Heart left ventricle (tissue), 16 donors: ENCODE data around the gene ANKRD53. TPM values are rescaled to one million over a fixed set of nuclear protein-coding genes. Genes with fewer than 3 reads are reported as not detected.
"Not testable (repeated sequence)": the region's sequence is repeated elsewhere in the genome, so short reads cannot be mapped to it uniquely, and the experiment has no call there.

Experiments
- ATAC-seq, 4 donors: fragments of 200-7000 bp; cut with Tn5 transposase; one replicate each; pipeline ENCODE4 v1.9.1; 2020 to 2022; ENCODE audit warnings: moderate library complexity in 4 of 4, mild to moderate bottlenecking in 3 of 4, moderate number of reproducible peaks in 1 of 4
- DNase-seq, 5 donors: peaks; one replicate each; pipeline ENCODE4 v3.0.0-alpha.2; 2020
- H3K27ac ChIP-seq, 12 donors: fragments of 200-600 bp; sonication (generic) in 4 of 12; one replicate each; pipeline versions ENCODE4 v1.5.0 to v1.8.0; 2016 to 2022; ENCODE audit warnings: mild to moderate bottlenecking in 2 of 12
- H3K27me3 ChIP-seq, 9 donors: fragments of 200-600 bp; sonication (generic) in 2 of 9; one replicate each; pipeline versions ENCODE4 v1.5.1 to v1.8.0; 2016 to 2022; ENCODE audit warnings: mild to moderate bottlenecking in 3 of 9
- H3K36me3 ChIP-seq, 9 donors: fragments of 200-600 bp; sonication (generic) in 2 of 9; one replicate each; pipeline versions ENCODE4 v1.5.0 to v1.8.0; 2018 to 2022; ENCODE audit warnings: mild to moderate bottlenecking in 2 of 9
- H3K4me1 ChIP-seq, 12 donors: fragments of 200-600 bp; sonication (generic) in 4 of 12; one replicate each; pipeline versions ENCODE4 v1.5.0 to v1.8.0; 2016 to 2022; ENCODE audit warnings: mild to moderate bottlenecking in 3 of 12
- H3K4me3 ChIP-seq, 12 donors: fragments of 200-600 bp; sonication (generic) in 4 of 12; one replicate each; pipeline versions ENCODE4 v1.5.0 to v1.8.0; 2017 to 2022; ENCODE audit warnings: mild to moderate bottlenecking in 9 of 12, moderate library complexity in 4 of 12
- H3K9me3 ChIP-seq, 12 donors: fragments of 200-600 bp; sonication (generic) in 4 of 12; one replicate each; pipeline versions ENCODE4 v1.5.0 to v1.8.0; 2016 to 2022; ENCODE audit warnings: mild to moderate bottlenecking in 1 of 12
- POLR2A ChIP-seq, 2 donors: fragments of 450-650 bp; IDR thresholded peaks; one replicate each; pipeline ENCODE4 v1.6.1; 2017; ENCODE audit warnings: antibody characterized with exemption in 2 of 2, mild to moderate bottlenecking in 2 of 2, moderate library complexity in 2 of 2
- WGBS, 4 donors: extraction: QIAGEN DNeasy Blood & Tissue Kit in 2 of 4; methylation state at CpG; one replicate each; pipeline versions ENCODE4 v1.1.5 to v1.1.7; 2013 to 2018; 5-methylcytosine and 5-hydroxymethylcytosine counted together
- intact Hi-C, 10 donors: fragments of 100-400 bp; cut with DNase I; formaldehyde crosslinking; loops; one replicate each; pipeline versions ENCODE4 v1.11.1 to v1.14.2; 2022
- polyA plus RNA-seq, 2 donors: library from polyadenylated mRNA; stranded (reverse); fragments of 200-250 nt; gene quantifications; one replicate each; pipeline ENCODE4 v1.2.3, GENCODE V29; 2013
- total RNA-seq, 9 donors: library from RNA; depleted of rRNA in 2 of 9; stranded (reverse); fragments of >200 nt in 2 of 9; fragmentation: NEBNext Ultra II Directional in 3 of 9; extraction: Animal tissue kit (Norgen Biotek cat#: 25700) in 3 of 9; gene quantifications; one replicate each; pipeline versions ENCODE4 v1.1.0 to v1.2.4, GENCODE V29; 2016 to 2023
- TF ChIP-seq, protein P1 (sequence below), 12 donors: fragments of 200-600 bp; sonication (generic) in 4 of 12; IDR thresholded peaks; one replicate each; pipeline versions ENCODE4 v1.5.0 to v1.8.0; 2018 to 2022; ENCODE audit warnings: antibody characterized with exemption in 12 of 12, mild to moderate bottlenecking in 5 of 12
- donor health status: ischemic (EF 13 %, LVEDD 7.1; RV severe dilation, severe dysfunction).
- donor health status: healthy with polysubstance abuse.
- donor health status: DM: no; HTN: yes; CAD: no.
- donor health status: DM: no; HTN: no; CAD: no.
- donor health status: ischemic (EF 25% LVEDD 6.9; RV normal size, moderate dysfunction).
- donor health status: ischemic (EF 25% LVEDD 5.7; RV mildly dilated, moderate dysfunction).
- donor health status: healthy.
- donor health status: DM: yes; HTN: yes; CAD: no.
- donor health status: ischemic (EF 35%, LVEDD 5.7; RV mildly dilated, moderate dysfunction).
- donor health status: nonischemic (EF 11% LVEDD 7.7; RV severe dilation, severe dysfunction).
- donor health status: DM: yes; HTN: yes; CAD: no.
- donor health status: PGD.
- donor health status: ischemic (EF 29% LVEDD 5.4; RV normal size, mild dysfunction).
- donor health status: nonischemic (EF 23%, LVEDD 6.1; RV moderate dilation, normal function).

The ANKRD53 gene
- total and polyA plus RNA-seq, 11 donors: 0.28 to 1.8 (median 0.44) TPM; not detected in 2

- no peak overlapping the region for H3K27ac ChIP-seq
- peaks cover 0 to 2% (median 0%) of the 10 kb centered on the region in 9 donors for H3K27me3 ChIP-seq
- intact Hi-C loops: no loop called here
- H3K4me1 ChIP-seq: no peaks in the 10 kb centered on the region
- DNase-seq (no peak), ATAC-seq (no peak)
- H3K4me3 ChIP-seq: no peak overlapping the region
- H3K36me3 ChIP-seq: no peaks in the 10 kb centered on the region
- 86 to 90% (median 88%) methylated on average over 8 of the region's 8 CpGs for WGBS, 4 donors
- TF ChIP-seq, protein P1, sequence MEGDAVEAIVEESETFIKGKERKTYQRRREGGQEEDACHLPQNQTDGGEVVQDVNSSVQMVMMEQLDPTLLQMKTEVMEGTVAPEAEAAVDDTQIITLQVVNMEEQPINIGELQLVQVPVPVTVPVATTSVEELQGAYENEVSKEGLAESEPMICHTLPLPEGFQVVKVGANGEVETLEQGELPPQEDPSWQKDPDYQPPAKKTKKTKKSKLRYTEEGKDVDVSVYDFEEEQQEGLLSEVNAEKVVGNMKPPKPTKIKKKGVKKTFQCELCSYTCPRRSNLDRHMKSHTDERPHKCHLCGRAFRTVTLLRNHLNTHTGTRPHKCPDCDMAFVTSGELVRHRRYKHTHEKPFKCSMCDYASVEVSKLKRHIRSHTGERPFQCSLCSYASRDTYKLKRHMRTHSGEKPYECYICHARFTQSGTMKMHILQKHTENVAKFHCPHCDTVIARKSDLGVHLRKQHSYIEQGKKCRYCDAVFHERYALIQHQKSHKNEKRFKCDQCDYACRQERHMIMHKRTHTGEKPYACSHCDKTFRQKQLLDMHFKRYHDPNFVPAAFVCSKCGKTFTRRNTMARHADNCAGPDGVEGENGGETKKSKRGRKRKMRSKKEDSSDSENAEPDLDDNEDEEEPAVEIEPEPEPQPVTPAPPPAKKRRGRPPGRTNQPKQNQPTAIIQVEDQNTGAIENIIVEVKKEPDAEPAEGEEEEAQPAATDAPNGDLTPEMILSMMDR (IDR thresholded peaks at IDR 0.05): no peak
- no peak for TF ChIP-seq POLR2A (IDR thresholded peaks at IDR 0.05)
- no peaks in the 10 kb centered on the region for H3K9me3 ChIP-seq
Observed at GRCh38 chr2:71018625-71019024, 40.2 kb downstream of the ANKRD53 start.

DNA sequence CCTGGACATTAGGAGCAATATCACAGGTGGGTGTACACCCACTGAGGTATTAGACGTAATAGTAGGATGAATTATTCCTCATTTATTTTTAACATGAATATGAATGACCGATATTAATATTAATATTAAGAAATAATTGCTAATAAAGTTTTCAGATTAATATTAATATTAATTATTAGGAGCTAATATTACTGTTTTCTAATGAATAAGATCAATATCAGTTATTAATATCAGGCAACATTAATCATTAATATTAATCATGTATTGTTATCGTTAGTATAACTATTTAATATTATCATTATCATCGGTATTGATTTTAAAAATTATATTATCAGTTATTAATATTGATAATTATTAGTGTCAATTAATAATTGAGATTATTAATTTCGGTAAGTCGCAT lies 41.6 kb downstream of the ANKRD53 start:
- DNase-seq, intact Hi-C loops, ATAC-seq, H3K9me3 ChIP-seq, H3K4me1 ChIP-seq, H3K4me3 ChIP-seq, H3K27ac ChIP-seq, H3K27me3 ChIP-seq, H3K36me3 ChIP-seq: not testable (repeated sequence)
- WGBS, 4 donors: 85 to 92% (median 88%) methylated on average over 6 of the region's 6 CpGs

GRCh38 chr2:71021394-71021793 lies 43.0 kb downstream of the ANKRD53 start:
- intact Hi-C loops, H3K27me3 ChIP-seq, H3K27ac ChIP-seq, DNase-seq, H3K4me1 ChIP-seq, ATAC-seq, H3K36me3 ChIP-seq, H3K4me3 ChIP-seq, H3K9me3 ChIP-seq: not testable (repeated sequence)
- WGBS, 4 donors: 76 to 86% (median 78%) methylated on average over 4 to 14 of the region's 14 CpGs

DNA sequence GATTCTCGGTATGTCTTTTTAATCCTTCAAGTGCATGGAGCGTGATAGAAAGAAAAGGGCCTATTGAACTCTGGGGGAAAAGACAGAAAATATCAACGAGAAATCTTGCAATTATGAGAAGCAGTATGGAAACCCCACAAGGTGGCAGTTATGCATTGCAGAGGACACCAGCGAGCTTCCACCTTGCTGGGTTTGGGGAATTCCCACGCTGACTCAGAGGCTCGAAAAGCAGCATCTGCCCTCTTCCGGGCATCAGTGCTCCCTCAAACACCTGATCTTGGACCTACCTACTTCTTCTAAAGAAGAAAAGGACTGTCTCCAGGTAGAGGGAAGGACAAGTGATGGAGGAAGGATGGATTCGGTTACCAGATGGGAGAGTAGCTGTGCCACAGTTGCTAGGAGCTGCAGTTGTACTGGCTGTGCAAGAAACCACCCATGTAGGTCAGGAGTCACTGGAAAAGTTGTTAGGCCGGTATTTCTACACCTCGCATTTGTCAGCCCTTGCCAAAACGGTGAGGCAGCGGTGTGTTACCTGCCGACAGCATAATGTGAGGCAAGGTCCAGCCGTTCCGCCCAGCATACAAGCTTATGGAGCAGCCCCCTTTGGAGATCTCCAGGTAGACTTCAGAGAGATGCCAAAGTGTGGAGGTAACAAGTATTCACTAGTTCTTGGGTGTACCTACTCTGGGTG lies 45.3 kb downstream of the ANKRD53 start:
- 60 to 82% (median 74%) methylated on average over 15 of the region's 15 CpGs for WGBS, 4 donors
- H3K4me3 ChIP-seq, intact Hi-C loops, H3K4me1 ChIP-seq, H3K27me3 ChIP-seq, H3K9me3 ChIP-seq, ATAC-seq, H3K27ac ChIP-seq, H3K36me3 ChIP-seq, DNase-seq: not testable (repeated sequence)
- TF ChIP-seq, protein P1 (IDR thresholded peaks at IDR 0.05): peak in 2 of 12 donors; percentile 7 to 19

Other genes starting within 250 kb of the ANKRD53 start
- 1 to 10 TPM in 8 of 9 donors, under 1 TPM in 1; 0.49 to 7.3 (median 3.7) TPM for gene ADD2, start 210.4 kb upstream of the ANKRD53 start, total RNA-seq
- gene ADD2, start 210.4 kb upstream of the ANKRD53 start, polyA plus RNA-seq: under 1 TPM; 0.55 to 0.61 TPM
- gene FIGLA, start 188.0 kb upstream of the ANKRD53 start, total RNA-seq: not detected
- not detected for gene FIGLA, start 188.0 kb upstream of the ANKRD53 start, polyA plus RNA-seq
- gene CLEC4F, start 158.0 kb upstream of the ANKRD53 start, total RNA-seq: under 1 TPM in 6 of 9 donors, not detected in 3; 0.09 to 0.38 (median 0.19) TPM
- gene CLEC4F, start 158.0 kb upstream of the ANKRD53 start, polyA plus RNA-seq: under 1 TPM; 0.04 to 0.46 TPM
- under 1 TPM in 5 of 9 donors, not detected in 4; 0.16 to 0.48 (median 0.20) TPM for gene CD207, start 142.8 kb upstream of the ANKRD53 start, total RNA-seq
- under 1 TPM; 0.04 to 0.19 TPM for gene CD207, start 142.8 kb upstream of the ANKRD53 start, polyA plus RNA-seq
- gene VAX2, start 78.1 kb upstream of the ANKRD53 start, total RNA-seq: under 1 TPM in 6 of 9 donors, not detected in 3; 0.19 to 0.63 (median 0.55) TPM
- 1 to 10 TPM in 1 of 2 donors, under 1 TPM in 1; 0.08 to 1.1 TPM for gene VAX2, start 78.1 kb upstream of the ANKRD53 start, polyA plus RNA-seq
- under 1 TPM in 5 of 9 donors, not detected in 4; 0.16 to 0.60 (median 0.48) TPM for gene ATP6V1B1, start 42.7 kb upstream of the ANKRD53 start, total RNA-seq
- gene ATP6V1B1, start 42.7 kb upstream of the ANKRD53 start, polyA plus RNA-seq: 1 to 10 TPM in 1 of 2 donors, under 1 TPM in 1; 0.19 to 1.8 TPM
- gene TEX261, start 16.2 kb downstream of the ANKRD53 start, total RNA-seq: 10 to 100 TPM; 32.1 to 54.4 (median 50.4) TPM
- gene TEX261, start 16.2 kb downstream of the ANKRD53 start, polyA plus RNA-seq: 10 to 100 TPM; 29.2 to 69.3 TPM
- 100 to 1,000 TPM in 1 of 9 donors, 10 to 100 TPM in 8; 38.3 to 143 (median 46.4) TPM for gene NAGK, start 90.0 kb downstream of the ANKRD53 start, total RNA-seq
- 10 to 100 TPM; 59.6 to 66.6 TPM for gene NAGK, start 90.0 kb downstream of the ANKRD53 start, polyA plus RNA-seq
- gene MCEE, start 151.6 kb downstream of the ANKRD53 start, total RNA-seq: 10 to 100 TPM; 23.8 to 36.8 (median 29.3) TPM
- gene MCEE, start 151.6 kb downstream of the ANKRD53 start, polyA plus RNA-seq: 10 to 100 TPM; 27.3 to 35.6 TPM
- gene MPHOSPH10, start 152.0 kb downstream of the ANKRD53 start, total RNA-seq: 10 to 100 TPM; 12.3 to 35.6 (median 22.7) TPM
- gene MPHOSPH10, start 152.0 kb downstream of the ANKRD53 start, polyA plus RNA-seq: 10 to 100 TPM; 24.6 to 31.5 TPM
- gene PAIP2B, start 248.5 kb downstream of the ANKRD53 start, total RNA-seq: 10 to 100 TPM; 38.3 to 89.0 (median 53.2) TPM
- gene PAIP2B, start 248.5 kb downstream of the ANKRD53 start, polyA plus RNA-seq: 10 to 100 TPM; 11.9 to 22.2 TPM